H1 (cell line): ENCODE results near the gene TAX1BP3. TPM values are rescaled to one million over a fixed set of nuclear protein-coding genes. Genes with fewer than 3 reads are reported as not detected.

Experiments
- ASH2L ChIP-seq: fragments of 200-600, 300-600 bp; sonication (generic); IDR thresholded peaks from one replicate; pipeline ENCODE4 v1.7.1; 2017; ENCODE audit warnings: low read length
- BCL11A ChIP-seq, 2 experiments: IDR thresholded peaks; one replicate each; pipeline ENCODE4 v1.6.1; 2011; ENCODE audit warnings: low read depth in 2 of 2, low read length in 2 of 2, mild to moderate bottlenecking in 2 of 2
- CBX5 ChIP-seq: fragments of 300-800, 300-1000 bp; sonication (generic); IDR thresholded peaks from 2 replicates; pipeline ENCODE4 v1.7.1; 2016; ENCODE audit warnings: antibody characterized with exemption, low read length, low read depth
- CEBPB ChIP-seq: IDR thresholded peaks from 2 replicates; pipeline ENCODE4 v1.6.1; 2012; ENCODE audit warnings: low read depth, low read length
- CHD1 ChIP-seq: IDR thresholded peaks from 2 replicates; pipeline ENCODE4 v1.6.1; 2012; ENCODE audit warnings: low read depth, low read length, improper control_type of control experiment
- CHD2 ChIP-seq: IDR thresholded peaks from 2 replicates; pipeline ENCODE4 v1.6.1; 2012; ENCODE audit warnings: low read length, improper control_type of control experiment
- CTBP2 ChIP-seq: IDR thresholded peaks from 2 replicates; pipeline ENCODE4 v1.7.0; 2011; ENCODE audit warnings: borderline replicate concordance, mild to moderate bottlenecking, moderate library complexity, mixed read lengths, low read length; ENCODE audit not compliant: insufficient read depth, insufficient read length
- GABPA ChIP-seq: IDR thresholded peaks from 2 replicates; pipeline ENCODE4 v1.6.1; 2011; ENCODE audit warnings: mild to moderate bottlenecking, low read length, moderate library complexity, borderline replicate concordance; ENCODE audit not compliant: insufficient read depth
- HDAC2 ChIP-seq, 2 experiments: fragments of 300-600 bp in 1 of 2; sonication (generic) in 1 of 2; IDR thresholded peaks; 2 replicates each; pipeline ENCODE4 v1.6.1; 2011 to 2012; ENCODE audit warnings: low read depth in 2 of 2, low read length in 2 of 2, mild to moderate bottlenecking in 2 of 2, moderate library complexity in 2 of 2, borderline replicate concordance in 1 of 2, inconsistent platforms in 1 of 2
- HDAC6 ChIP-seq: IDR thresholded peaks from one replicate; pipeline ENCODE4 v1.7.1; 2012; ENCODE audit warnings: low read depth, mild to moderate bottlenecking, inconsistent platforms, low read length, moderate library complexity
- JUND ChIP-seq: IDR thresholded peaks from 2 replicates; pipeline ENCODE4 v1.6.1; 2011; ENCODE audit warnings: mild to moderate bottlenecking, improper control_type of control experiment, low read length
- KDM5A ChIP-seq: fragments of 200-600 bp; IDR thresholded peaks from 2 replicates; pipeline ENCODE4 v1.7.1; 2012; ENCODE audit warnings: mild to moderate bottlenecking, low read length, inconsistent platforms, mixed read lengths
- NANOG ChIP-seq: IDR thresholded peaks from 2 replicates; pipeline ENCODE4 v1.6.1; 2011; ENCODE audit warnings: low read length, low read depth, mild to moderate bottlenecking, inconsistent platforms; ENCODE audit not compliant: insufficient read depth, poor library complexity, severe bottlenecking
- NRF1 ChIP-seq: IDR thresholded peaks from 2 replicates; pipeline ENCODE4 v1.6.1; 2011; ENCODE audit warnings: mild to moderate bottlenecking, low read depth, low read length, improper control_type of control experiment
- PHF8 ChIP-seq: fragments of 200-600 bp; sonication (generic); conservative IDR thresholded peaks from 2 replicates; pipeline ENCODE4 v1.7.1; 2012; ENCODE audit warnings: low read depth, mild to moderate bottlenecking, inconsistent platforms, low read length, moderate library complexity
- POLR2AphosphoS5 ChIP-seq: IDR thresholded peaks from 2 replicates; pipeline ENCODE4 v1.6.1; 2011; ENCODE audit warnings: low read depth, low read length
- RBBP5 ChIP-seq: IDR thresholded peaks from 2 replicates; pipeline ENCODE4 v1.7.1; 2012; ENCODE audit warnings: low read depth, mild to moderate bottlenecking, inconsistent platforms, low read length, moderate library complexity, borderline replicate concordance
- RXRA ChIP-seq: IDR thresholded peaks from 2 replicates; pipeline ENCODE4 v1.6.1; 2011; ENCODE audit warnings: low read depth, mild to moderate bottlenecking, low read length, moderate library complexity; ENCODE audit not compliant: insufficient read depth
- SIN3A ChIP-seq, 2 experiments: IDR thresholded peaks in 1 of 2; conservative IDR thresholded peaks in 1 of 2; 2 replicates each; pipeline ENCODE4 v1.6.1; 2011 to 2012; ENCODE audit warnings: low read length in 2 of 2, improper control_type of control experiment in 1 of 2, low read depth in 1 of 2, mild to moderate bottlenecking in 1 of 2
- SIRT6 ChIP-seq: IDR thresholded peaks from one replicate; pipeline ENCODE4 v1.7.1; 2012; ENCODE audit warnings: low read length, inconsistent platforms
- SIX5 ChIP-seq: IDR thresholded peaks from 2 replicates; pipeline ENCODE4 v1.6.1; 2011; ENCODE audit warnings: mild to moderate bottlenecking, low read depth, low read length
- TAF7 ChIP-seq: optimal IDR thresholded peaks from 2 replicates; pipeline ENCODE3; 2011; ENCODE audit warnings: low read depth, mild to moderate bottlenecking, inconsistent platforms, low read length, moderate library complexity, borderline replicate concordance
- polyA plus RNA-seq, 7 experiments: library from polyadenylated mRNA; depleted of rRNA in 3 of 7; stranded (reverse) in 5 of 7; unstranded in 2 of 7; fragments of >200 nt in 5 of 7; fragments of 200-250 nt in 2 of 7; gene quantifications; 1 replicate in 5 of 7; 2 replicates in 1 of 7; 4 replicates in 1 of 7; pipeline versions ENCODE4 v1.2.1 to v1.2.3, GENCODE V29; 2011 to 2013; ENCODE audit warnings: missing spikeins in 2 of 7, mixed read lengths in 2 of 7
- total RNA-seq: library from RNA; stranded (reverse); fragmentation: NEBNext Ultra II Directional; extraction: Animal tissue kit (Norgen Biotek cat#: 25700); gene quantifications from 2 replicates; pipeline ENCODE4 v1.2.1, GENCODE V29; 2021
- TF ChIP-seq, protein P1 (sequence below): IDR thresholded peaks from 2 replicates; pipeline ENCODE4 v1.6.1; 2011; ENCODE audit warnings: low read length, improper control_type of control experiment

Gene TAX1BP3
- total and polyA plus RNA-seq, 2 of the 8 experiments (the other 6 are each of a cell fraction or from before 2014, with no cell fraction given): 65.3 to 81.8 TPM

DNA sequence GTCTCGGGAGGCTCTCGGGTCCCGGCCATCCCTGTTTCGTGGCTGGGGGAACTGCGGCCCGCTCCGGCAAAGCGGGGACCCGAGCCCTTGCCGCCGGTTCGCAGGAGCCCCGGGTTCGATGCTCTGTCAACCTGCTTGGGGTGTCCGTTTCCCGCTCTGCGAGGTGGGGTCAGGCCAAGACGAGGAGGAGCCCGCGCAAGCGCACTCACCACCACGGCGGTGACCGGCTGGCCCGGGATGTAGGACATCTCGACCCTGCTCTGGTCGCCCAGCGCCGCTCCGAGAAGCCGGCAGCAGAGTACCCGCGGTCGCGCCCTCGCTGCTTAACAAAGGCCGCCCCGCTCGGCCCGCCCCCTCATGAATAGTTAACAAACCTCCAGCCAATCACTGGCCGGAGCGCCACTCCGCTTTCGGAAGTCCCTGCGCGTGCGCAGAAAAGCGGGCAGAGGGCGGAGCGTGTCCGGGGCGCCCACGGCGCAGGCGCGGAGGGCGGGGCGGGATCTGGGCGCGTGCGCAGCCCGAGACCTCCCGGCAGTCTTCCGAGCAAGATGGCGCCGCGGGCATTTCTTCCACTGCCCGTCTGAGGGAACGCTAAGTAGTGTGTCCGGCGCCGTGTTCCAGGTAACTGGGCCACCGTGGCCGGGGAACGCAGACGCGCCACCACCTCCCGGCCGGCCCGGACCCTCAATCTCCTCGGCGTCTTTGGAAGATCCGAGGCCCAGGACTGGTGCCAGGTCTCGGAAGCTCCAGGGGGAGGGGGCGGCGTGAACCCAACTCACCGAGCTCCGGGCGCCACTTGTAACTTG lies at the start of gene TAX1BP3, which contains the start of gene EMC6 (continued):
- TF ChIP-seq GABPA: 0 out of 2 replicates have a peak, but pooled peaks have one; percentile 41
- no peak for TF ChIP-seq HDAC2 (IDR thresholded peaks at IDR 0.05; ENCODE audit: borderline replicate concordance in 1 of 2, low read depth in 2 of 2, low read length in 2 of 2)
- TF ChIP-seq CBX5: no peak
- peak; percentile 98 for TF ChIP-seq NRF1
- no peak for TF ChIP-seq CHD2
- no peak for TF ChIP-seq SIRT6
- TF ChIP-seq TAF7: peak; percentile 93
- TF ChIP-seq NANOG: no peak
- TF ChIP-seq HDAC6: no peak
- no peak for TF ChIP-seq JUND
- peak; percentile 84 for TF ChIP-seq POLR2AphosphoS5
- TF ChIP-seq CTBP2: no peak
- peak; percentile 80 for TF ChIP-seq ASH2L
- TF ChIP-seq CEBPB: no peak
- TF ChIP-seq CHD1: no peak
- TF ChIP-seq RXRA: no peak
- TF ChIP-seq BCL11A (IDR thresholded peaks at IDR 0.05; ENCODE audit: low read depth in 2 of 2, low read length in 2 of 2): no peak
- TF ChIP-seq KDM5A: peak; percentile 79
- TF ChIP-seq PHF8: peak; percentile 92
- TF ChIP-seq RBBP5: no peak
- TF ChIP-seq SIN3A (conservative IDR thresholded peaks at IDR 0.05 in 1 of 2, IDR thresholded peaks at IDR 0.05 in 1 of 2; ENCODE audit: low read depth in 1 of 2, low read length in 2 of 2): peak in 1 of 2 experiments; percentile 80; a peak in 2 of 4 replicates
- TF ChIP-seq, protein P1, sequence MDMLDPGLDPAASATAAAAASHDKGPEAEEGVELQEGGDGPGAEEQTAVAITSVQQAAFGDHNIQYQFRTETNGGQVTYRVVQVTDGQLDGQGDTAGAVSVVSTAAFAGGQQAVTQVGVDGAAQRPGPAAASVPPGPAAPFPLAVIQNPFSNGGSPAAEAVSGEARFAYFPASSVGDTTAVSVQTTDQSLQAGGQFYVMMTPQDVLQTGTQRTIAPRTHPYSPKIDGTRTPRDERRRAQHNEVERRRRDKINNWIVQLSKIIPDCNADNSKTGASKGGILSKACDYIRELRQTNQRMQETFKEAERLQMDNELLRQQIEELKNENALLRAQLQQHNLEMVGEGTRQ: no peak
- no peak for TF ChIP-seq SIX5
